ENCODE measurements around the gene CFH.
"Not testable (repeated sequence)": the region's sequence is repeated elsewhere in the genome, so short reads cannot be mapped to it uniquely, and the experiment has no call there.

CFH gene

DNA sequence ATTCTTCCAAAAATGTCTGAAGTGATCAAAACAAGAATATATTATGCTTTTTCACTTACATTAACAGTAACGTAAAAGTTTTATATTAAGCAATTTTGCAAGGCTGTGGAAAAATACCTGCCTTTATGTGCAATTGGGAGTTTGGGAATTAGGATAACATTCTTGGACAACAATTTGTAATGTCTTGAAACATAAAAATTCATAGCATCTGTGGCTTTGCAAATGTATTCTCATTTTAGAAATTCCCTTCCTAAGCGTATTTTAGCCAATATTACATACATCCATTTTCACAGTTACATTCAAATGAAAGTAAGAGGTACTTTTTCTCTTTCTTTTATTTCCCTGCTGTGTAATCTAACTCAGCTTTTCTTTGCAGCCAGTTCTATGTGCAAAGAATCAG lies 13.4 kb upstream of the CFH start:
- no peak overlapping the region for H3K9ac ChIP-seq (ENCODE audit: low read depth in 1 of 2, low read length in 2 of 2)
- no peak overlapping the region for H3K27ac ChIP-seq (ENCODE audit: low read depth in 2 of 2, low read length in 2 of 2)
- H3K9me3 ChIP-seq (ENCODE audit: control insufficient read depth in 2 of 2, low read length in 2 of 2): no peaks in the 10 kb centered on the region
- H3K36me3 ChIP-seq (ENCODE audit: control insufficient read depth in 2 of 2, insufficient read depth in 2 of 2, low read length in 2 of 2): no peaks in the 10 kb centered on the region
- no peak overlapping the region for H3K4me3 ChIP-seq (ENCODE audit: low read length in 2 of 2)
- H3K27me3 ChIP-seq (ENCODE audit: control insufficient read depth in 2 of 2, insufficient read depth in 2 of 2, low read length in 2 of 2): no peaks in the 10 kb centered on the region
- no peaks in the 10 kb centered on the region for H3K4me1 ChIP-seq (ENCODE audit: control insufficient read depth in 2 of 2, insufficient read depth in 2 of 2, low read length in 2 of 2)

DNA sequence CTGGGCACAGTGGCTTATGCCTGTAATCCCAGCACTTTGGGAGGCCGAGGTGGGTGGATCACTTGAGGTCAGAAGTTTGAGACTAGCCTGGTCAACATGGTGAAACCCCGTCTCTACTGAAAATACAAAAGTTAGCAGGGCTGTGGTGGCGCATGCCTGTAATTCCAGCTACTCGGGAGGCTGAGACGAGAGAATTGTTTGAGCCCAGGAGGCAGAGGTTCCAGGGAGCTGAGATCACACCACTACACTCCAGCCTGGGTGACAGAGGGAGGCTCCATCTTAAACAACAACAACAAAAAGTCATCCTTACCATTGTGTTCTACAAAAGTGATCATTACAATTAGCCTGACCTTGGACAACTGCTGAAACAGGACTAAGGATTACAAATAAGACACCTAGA lies 12.6 kb upstream of the CFH start:
- not testable (repeated sequence) for H3K27ac ChIP-seq (ENCODE audit: low read depth in 2 of 2, low read length in 2 of 2); H3K9ac ChIP-seq (ENCODE audit: low read depth in 1 of 2, low read length in 2 of 2); H3K9me3 ChIP-seq (ENCODE audit: control insufficient read depth in 2 of 2, low read length in 2 of 2); H3K27me3 ChIP-seq (ENCODE audit: control insufficient read depth in 2 of 2, insufficient read depth in 2 of 2, low read length in 2 of 2); H3K4me3 ChIP-seq (ENCODE audit: low read length in 2 of 2); H3K36me3 ChIP-seq (ENCODE audit: control insufficient read depth in 2 of 2, insufficient read depth in 2 of 2, low read length in 2 of 2); H3K4me1 ChIP-seq (ENCODE audit: control insufficient read depth in 2 of 2, insufficient read depth in 2 of 2, low read length in 2 of 2)

DNA sequence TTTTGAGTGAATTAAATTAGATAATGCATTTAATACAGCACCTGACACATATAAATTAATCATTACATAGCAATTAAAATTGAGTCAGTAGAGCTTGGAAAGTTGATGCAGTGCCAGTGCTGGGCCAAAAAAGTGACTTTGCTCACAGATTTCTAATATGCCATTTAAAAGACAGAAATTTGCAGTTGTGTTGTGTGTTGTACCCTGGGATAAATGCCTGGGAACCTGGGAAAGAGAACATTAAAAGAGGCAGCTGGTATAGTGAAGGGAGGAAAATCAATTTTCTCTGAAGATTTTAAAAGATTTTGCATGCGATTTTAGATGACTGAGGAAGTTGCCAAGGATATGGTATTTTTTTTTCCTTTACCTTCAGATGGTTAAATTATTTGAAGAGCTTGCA lies 10.9 kb upstream of the CFH start:
- H3K27ac ChIP-seq (ENCODE audit: low read depth in 2 of 2, low read length in 2 of 2): no peak overlapping the region
- no peak overlapping the region for H3K4me3 ChIP-seq (ENCODE audit: low read length in 2 of 2)
- H3K36me3 ChIP-seq (ENCODE audit: control insufficient read depth in 2 of 2, insufficient read depth in 2 of 2, low read length in 2 of 2): no peaks in the 10 kb centered on the region
- no peaks in the 10 kb centered on the region for H3K4me1 ChIP-seq (ENCODE audit: control insufficient read depth in 2 of 2, insufficient read depth in 2 of 2, low read length in 2 of 2)
- H3K9ac ChIP-seq (ENCODE audit: low read depth in 1 of 2, low read length in 2 of 2): no peak overlapping the region
- H3K9me3 ChIP-seq (ENCODE audit: control insufficient read depth in 2 of 2, low read length in 2 of 2): no peaks in the 10 kb centered on the region
- no peaks in the 10 kb centered on the region for H3K27me3 ChIP-seq (ENCODE audit: control insufficient read depth in 2 of 2, insufficient read depth in 2 of 2, low read length in 2 of 2)

DNA sequence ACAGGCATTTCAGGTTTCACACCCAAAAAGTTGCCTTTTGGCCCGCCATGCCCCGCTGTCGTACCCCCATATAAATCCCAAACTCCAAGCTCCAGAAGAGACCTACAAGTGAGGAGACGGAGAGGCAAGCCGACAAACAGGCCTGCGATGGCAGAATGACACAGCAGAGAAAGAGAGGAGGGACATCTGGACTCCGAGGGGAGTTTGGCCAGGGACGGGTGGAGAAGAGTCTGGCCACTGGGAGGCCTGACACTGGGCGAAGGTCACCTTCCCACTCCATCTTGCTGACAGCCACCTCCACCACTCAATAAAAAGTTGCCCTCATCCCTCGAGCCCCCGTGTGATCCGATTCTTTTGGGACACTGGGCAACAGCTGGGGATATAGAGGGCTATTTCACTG lies 1.9 kb upstream of the CFH start:
- H3K27me3 ChIP-seq (ENCODE audit: control insufficient read depth in 2 of 2, insufficient read depth in 2 of 2, low read length in 2 of 2): no peaks in the 10 kb centered on the region
- no peaks in the 10 kb centered on the region for H3K9me3 ChIP-seq (ENCODE audit: control insufficient read depth in 2 of 2, low read length in 2 of 2)
- no peak overlapping the region for H3K9ac ChIP-seq (ENCODE audit: low read depth in 1 of 2, low read length in 2 of 2)
- H3K4me1 ChIP-seq (ENCODE audit: control insufficient read depth in 2 of 2, insufficient read depth in 2 of 2, low read length in 2 of 2): no peaks in the 10 kb centered on the region
- no peak overlapping the region for H3K27ac ChIP-seq (ENCODE audit: low read depth in 2 of 2, low read length in 2 of 2)
- H3K36me3 ChIP-seq (ENCODE audit: control insufficient read depth in 2 of 2, insufficient read depth in 2 of 2, low read length in 2 of 2): no peaks in the 10 kb centered on the region
- H3K4me3 ChIP-seq (ENCODE audit: low read length in 2 of 2): no peak overlapping the region

DNA sequence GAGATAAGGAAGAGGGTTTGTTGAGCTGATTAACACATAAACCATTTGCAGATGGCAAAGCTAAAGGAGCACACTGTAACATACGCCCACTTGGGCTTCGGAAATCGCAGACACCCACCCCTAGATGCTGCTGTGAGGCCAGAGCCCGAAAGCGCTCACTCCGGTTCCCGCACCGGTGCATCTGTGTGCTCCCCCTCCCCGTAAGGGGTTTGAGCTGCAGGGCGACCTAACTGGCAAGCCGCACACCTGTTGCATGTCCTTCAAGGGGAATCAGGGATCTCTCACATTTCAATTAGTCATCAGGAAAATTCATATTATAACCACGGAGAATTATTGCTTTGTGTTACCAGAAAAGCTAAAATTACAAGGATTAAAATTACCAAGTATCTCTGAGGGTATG lies 1.4 kb upstream of the CFH start:
- no peaks in the 10 kb centered on the region for H3K9me3 ChIP-seq (ENCODE audit: control insufficient read depth in 2 of 2, low read length in 2 of 2)
- H3K36me3 ChIP-seq (ENCODE audit: control insufficient read depth in 2 of 2, insufficient read depth in 2 of 2, low read length in 2 of 2): no peaks in the 10 kb centered on the region
- no peak overlapping the region for H3K27ac ChIP-seq (ENCODE audit: low read depth in 2 of 2, low read length in 2 of 2)
- H3K4me1 ChIP-seq (ENCODE audit: control insufficient read depth in 2 of 2, insufficient read depth in 2 of 2, low read length in 2 of 2): no peaks in the 10 kb centered on the region
- no peak overlapping the region for H3K9ac ChIP-seq (ENCODE audit: low read depth in 1 of 2, low read length in 2 of 2)
- H3K27me3 ChIP-seq (ENCODE audit: control insufficient read depth in 2 of 2, insufficient read depth in 2 of 2, low read length in 2 of 2): no peaks in the 10 kb centered on the region
- no peak overlapping the region for H3K4me3 ChIP-seq (ENCODE audit: low read length in 2 of 2)

DNA sequence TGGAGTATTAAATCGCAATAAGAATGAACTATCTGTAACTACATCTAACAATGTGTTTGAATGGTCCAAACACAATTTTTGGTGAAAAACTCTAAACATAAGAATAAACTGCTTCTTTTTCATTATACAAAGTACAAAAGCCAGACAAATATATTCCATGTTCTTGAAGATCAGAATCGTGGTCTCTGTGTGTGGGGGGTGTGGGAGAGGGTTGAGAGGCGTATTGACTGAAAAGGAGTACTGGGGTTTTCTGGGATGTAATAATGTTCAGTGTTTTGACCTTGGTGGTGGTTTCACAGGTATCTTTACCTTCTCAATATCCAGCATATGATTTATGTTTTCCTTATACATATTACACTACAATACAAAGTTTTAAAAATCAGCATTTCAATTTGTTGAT lies 764 bp upstream of the CFH start:
- Histone ChIP-seq H3K4me3 (ENCODE audit: low read length in 2 of 2) (no peak overlapping the region), H3K27me3 (ENCODE audit: control insufficient read depth in 2 of 2, insufficient read depth in 2 of 2, low read length in 2 of 2) (no peaks in the 10 kb centered on the region), H3K9me3 (ENCODE audit: control insufficient read depth in 2 of 2, low read length in 2 of 2) (no peaks in the 10 kb centered on the region), H3K27ac (ENCODE audit: low read depth in 2 of 2, low read length in 2 of 2) (no peak overlapping the region), H3K36me3 (ENCODE audit: control insufficient read depth in 2 of 2, insufficient read depth in 2 of 2, low read length in 2 of 2) (no peaks in the 10 kb centered on the region), H3K4me1 (ENCODE audit: control insufficient read depth in 2 of 2, insufficient read depth in 2 of 2, low read length in 2 of 2) (no peaks in the 10 kb centered on the region), H3K9ac (ENCODE audit: low read depth in 1 of 2, low read length in 2 of 2) (no peak overlapping the region)

DNA sequence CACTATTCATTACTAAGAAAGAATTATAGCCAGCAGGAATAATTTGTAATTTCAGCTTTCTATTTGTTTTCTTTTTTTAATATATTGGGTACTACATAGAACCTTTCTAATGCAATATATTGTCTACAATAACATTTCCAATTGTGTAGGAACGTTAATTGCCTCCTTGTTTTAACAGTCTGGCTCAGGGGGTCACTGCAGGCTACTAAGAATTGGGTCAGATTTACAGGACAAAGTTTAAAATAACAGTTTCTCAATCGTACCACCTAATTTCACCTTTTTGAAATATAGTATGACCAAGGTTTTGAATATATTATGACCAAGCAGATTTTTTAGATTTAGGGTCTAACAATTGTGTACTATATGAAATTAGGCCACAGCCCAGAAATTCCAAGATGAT lies 2.4 kb downstream of the CFH start:
- H3K4me3 ChIP-seq (ENCODE audit: low read length in 2 of 2): peak overlapping the region; percentile 43 to 48
- H3K27me3 ChIP-seq (ENCODE audit: control insufficient read depth in 2 of 2, insufficient read depth in 2 of 2, low read length in 2 of 2): no peaks in the 10 kb centered on the region
- H3K27ac ChIP-seq (ENCODE audit: low read depth in 2 of 2, low read length in 2 of 2): no peak overlapping the region
- no peaks in the 10 kb centered on the region for H3K4me1 ChIP-seq (ENCODE audit: control insufficient read depth in 2 of 2, insufficient read depth in 2 of 2, low read length in 2 of 2)
- H3K9ac ChIP-seq (ENCODE audit: low read depth in 1 of 2, low read length in 2 of 2): no peak overlapping the region
- no peaks in the 10 kb centered on the region for H3K36me3 ChIP-seq (ENCODE audit: control insufficient read depth in 2 of 2, insufficient read depth in 2 of 2, low read length in 2 of 2)
- no peaks in the 10 kb centered on the region for H3K9me3 ChIP-seq (ENCODE audit: control insufficient read depth in 2 of 2, low read length in 2 of 2)

DNA sequence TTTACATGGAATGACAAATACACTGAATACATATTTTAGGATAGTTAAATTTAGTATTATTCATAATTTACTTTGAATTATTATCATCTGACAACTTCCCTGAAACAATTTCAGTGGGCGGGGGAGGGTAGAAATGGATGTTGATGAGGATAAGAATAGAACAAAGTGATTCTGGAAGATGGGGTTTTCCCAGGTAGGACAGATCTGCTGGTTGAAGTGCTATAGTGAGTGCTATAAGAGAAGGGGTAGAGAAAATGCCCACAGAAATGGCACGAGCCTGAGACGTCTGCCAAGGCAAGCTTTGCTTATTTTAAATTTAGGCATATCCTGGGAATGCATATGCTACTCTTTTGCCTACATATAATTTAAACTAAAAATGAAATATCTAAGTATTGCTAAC lies 3.2 kb downstream of the CFH start:
- H3K4me3 ChIP-seq (ENCODE audit: low read length in 2 of 2): no peak overlapping the region
- no peaks in the 10 kb centered on the region for H3K36me3 ChIP-seq (ENCODE audit: control insufficient read depth in 2 of 2, insufficient read depth in 2 of 2, low read length in 2 of 2)
- no peaks in the 10 kb centered on the region for H3K9me3 ChIP-seq (ENCODE audit: control insufficient read depth in 2 of 2, low read length in 2 of 2)
- H3K27me3 ChIP-seq (ENCODE audit: control insufficient read depth in 2 of 2, insufficient read depth in 2 of 2, low read length in 2 of 2): no peaks in the 10 kb centered on the region
- no peak overlapping the region for H3K9ac ChIP-seq (ENCODE audit: low read depth in 1 of 2, low read length in 2 of 2)
- H3K4me1 ChIP-seq (ENCODE audit: control insufficient read depth in 2 of 2, insufficient read depth in 2 of 2, low read length in 2 of 2): no peaks in the 10 kb centered on the region
- no peak overlapping the region for H3K27ac ChIP-seq (ENCODE audit: low read depth in 2 of 2, low read length in 2 of 2)

DNA sequence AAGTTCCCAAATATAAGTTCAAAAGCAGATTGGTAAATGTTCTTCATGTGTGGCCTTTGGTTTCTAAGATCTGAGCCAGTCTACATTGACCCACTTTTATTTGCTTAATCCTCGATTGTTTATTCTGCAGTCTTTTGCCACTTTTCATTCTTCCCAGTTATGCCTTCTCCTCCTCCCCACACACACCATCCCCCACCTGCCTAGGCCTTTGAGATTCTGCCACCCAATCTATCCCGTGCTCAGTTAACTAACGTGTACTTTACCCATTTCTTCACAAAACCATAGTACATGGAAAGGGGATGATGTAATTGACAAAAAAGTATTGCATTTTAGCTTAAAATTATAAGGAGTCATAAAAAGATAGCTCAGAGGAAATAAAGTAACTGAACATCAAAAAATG lies 3.7 kb downstream of the CFH start:
- Histone ChIP-seq H3K27ac (ENCODE audit: low read depth in 2 of 2, low read length in 2 of 2) (no peak overlapping the region), H3K4me3 (ENCODE audit: low read length in 2 of 2) (no peak overlapping the region), H3K4me1 (ENCODE audit: control insufficient read depth in 2 of 2, insufficient read depth in 2 of 2, low read length in 2 of 2) (no peaks in the 10 kb centered on the region), H3K9me3 (ENCODE audit: control insufficient read depth in 2 of 2, low read length in 2 of 2) (no peaks in the 10 kb centered on the region), H3K9ac (ENCODE audit: low read depth in 1 of 2, low read length in 2 of 2) (no peak overlapping the region), H3K36me3 (ENCODE audit: control insufficient read depth in 2 of 2, insufficient read depth in 2 of 2, low read length in 2 of 2) (no peaks in the 10 kb centered on the region), H3K27me3 (ENCODE audit: control insufficient read depth in 2 of 2, insufficient read depth in 2 of 2, low read length in 2 of 2) (no peaks in the 10 kb centered on the region)

DNA sequence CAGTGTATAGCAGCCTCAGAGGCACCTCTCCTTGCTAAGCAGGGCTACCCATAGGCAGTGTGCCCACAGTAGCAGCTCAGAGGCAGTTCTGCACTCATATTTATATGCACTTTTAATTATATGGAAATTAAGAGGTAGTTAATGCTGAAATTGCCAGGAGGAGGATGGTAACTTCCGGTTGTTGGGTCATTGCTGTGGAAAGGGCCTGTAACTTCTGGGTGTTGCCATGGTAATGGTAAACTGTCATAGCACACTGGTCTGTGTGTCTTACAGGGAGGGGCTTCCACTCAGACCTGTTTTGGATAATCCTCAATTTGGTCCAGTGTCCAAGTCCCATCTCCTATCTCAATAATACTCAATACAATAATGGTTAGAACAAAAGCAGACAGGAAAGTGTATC lies 7.6 kb downstream of the CFH start:
- no peaks in the 10 kb centered on the region for H3K36me3 ChIP-seq (ENCODE audit: control insufficient read depth in 2 of 2, insufficient read depth in 2 of 2, low read length in 2 of 2)
- no peaks in the 10 kb centered on the region for H3K27me3 ChIP-seq (ENCODE audit: control insufficient read depth in 2 of 2, insufficient read depth in 2 of 2, low read length in 2 of 2)
- H3K27ac ChIP-seq (ENCODE audit: low read depth in 2 of 2, low read length in 2 of 2): no peak overlapping the region
- no peaks in the 10 kb centered on the region for H3K4me1 ChIP-seq (ENCODE audit: control insufficient read depth in 2 of 2, insufficient read depth in 2 of 2, low read length in 2 of 2)
- H3K4me3 ChIP-seq (ENCODE audit: low read length in 2 of 2): no peak overlapping the region
- H3K9me3 ChIP-seq (ENCODE audit: control insufficient read depth in 2 of 2, low read length in 2 of 2): no peaks in the 10 kb centered on the region
- H3K9ac ChIP-seq (ENCODE audit: low read depth in 1 of 2, low read length in 2 of 2): no peak overlapping the region

DNA sequence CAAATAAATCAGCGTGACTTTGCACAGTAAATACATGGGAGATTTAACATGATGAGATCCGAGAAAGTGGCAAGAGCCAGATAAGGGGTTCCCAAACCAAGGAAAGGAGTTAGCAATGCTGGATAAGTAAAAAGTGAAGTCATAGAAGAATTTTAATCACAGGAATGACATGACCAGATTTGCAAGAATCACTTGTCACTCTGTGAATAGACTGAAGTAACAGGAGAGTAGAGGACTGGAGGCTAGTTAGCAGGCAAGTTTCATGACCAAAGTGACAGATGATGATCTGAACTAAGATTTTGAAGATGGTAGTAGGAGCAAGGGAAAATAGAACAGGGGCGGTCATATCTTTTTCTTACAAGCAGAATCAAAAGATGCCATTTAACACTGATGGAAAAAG lies 8.4 kb downstream of the CFH start:
- Histone ChIP-seq H3K36me3 (ENCODE audit: control insufficient read depth in 2 of 2, insufficient read depth in 2 of 2, low read length in 2 of 2) (no peaks in the 10 kb centered on the region), H3K27ac (ENCODE audit: low read depth in 2 of 2, low read length in 2 of 2) (no peak overlapping the region), H3K27me3 (ENCODE audit: control insufficient read depth in 2 of 2, insufficient read depth in 2 of 2, low read length in 2 of 2) (no peaks in the 10 kb centered on the region), H3K4me1 (ENCODE audit: control insufficient read depth in 2 of 2, insufficient read depth in 2 of 2, low read length in 2 of 2) (no peaks in the 10 kb centered on the region), H3K4me3 (ENCODE audit: low read length in 2 of 2) (no peak overlapping the region), H3K9ac (ENCODE audit: low read depth in 1 of 2, low read length in 2 of 2) (no peak overlapping the region), H3K9me3 (ENCODE audit: control insufficient read depth in 2 of 2, low read length in 2 of 2) (no peaks in the 10 kb centered on the region)

Data from mucosa of rectum (tissue), 2 donors.